NAMALWA (cell line): Measurements from ENCODE around the gene SPTBN2.
"Not testable (repeated sequence)": the region's sequence is repeated elsewhere in the genome, so short reads cannot be mapped to it uniquely, and the experiment has no call there.

ENCODE experiments used
- DNase-seq: peaks from one replicate; pipeline ENCODE4 v3.0.0-alpha.2; 2015; ENCODE audit warnings: low spot score

The SPTBN2 gene

DNA sequence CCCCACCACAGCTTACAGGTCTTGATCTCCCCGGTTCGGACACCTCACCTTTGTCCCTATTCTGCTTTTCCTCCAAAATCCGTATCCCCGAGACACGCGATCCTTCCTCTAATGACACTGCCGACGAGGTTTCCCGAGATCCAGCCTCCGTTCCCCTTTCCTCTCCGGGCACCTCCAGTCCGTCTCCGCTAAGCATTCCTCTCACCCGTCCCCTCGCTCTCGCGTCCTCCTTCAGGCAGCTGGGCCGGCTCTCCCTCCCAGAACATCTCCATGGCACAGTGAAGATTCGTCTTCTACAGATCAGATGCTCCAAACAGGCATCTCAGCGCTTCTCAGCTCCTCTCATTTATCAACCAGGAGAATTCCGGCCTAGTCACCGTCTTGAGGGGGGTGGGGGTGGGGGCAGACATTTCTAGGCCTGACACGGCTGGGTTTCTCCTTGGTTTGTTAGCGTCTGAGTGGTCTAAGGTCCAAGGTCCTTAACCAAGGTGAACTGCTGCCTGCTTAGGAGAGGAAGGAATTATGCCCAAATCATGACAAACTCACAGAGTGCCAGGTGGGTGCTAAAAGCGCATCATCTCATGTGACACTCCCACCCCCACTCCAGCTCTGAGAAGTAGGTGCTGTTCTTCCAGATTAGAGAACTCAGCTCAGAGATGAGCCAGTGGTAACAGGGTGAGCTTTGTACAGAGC is at the start of gene SPTBN2:
SPTBN2 (minus strand) TSS at position 524 of the 693 bp plus-strand sequence. CDS start 7,976 bp downstream, outside the sequence.
- DNase-seq = peak; percentile 36

DNA sequence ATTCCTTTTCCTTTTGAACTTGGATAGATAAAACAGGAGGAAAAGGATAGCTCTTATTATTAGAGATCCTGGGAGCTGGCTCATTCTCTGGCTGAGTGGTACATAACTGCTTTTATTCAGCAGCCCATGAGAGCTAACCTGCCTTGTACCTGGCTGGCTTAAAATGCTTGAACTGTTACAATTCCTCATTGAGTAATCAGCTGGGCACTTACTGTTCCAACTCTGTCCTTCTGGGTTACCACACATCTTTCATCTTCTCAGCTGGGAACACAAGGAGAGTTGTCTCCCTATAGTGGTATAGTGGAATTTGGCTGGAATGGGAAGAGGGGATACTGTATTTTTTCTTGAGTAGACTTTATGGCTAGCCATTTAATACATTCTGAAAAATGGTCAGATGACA is 39.8 kb upstream of the SPTBN2 start:
- DNase-seq = no peak

DNA sequence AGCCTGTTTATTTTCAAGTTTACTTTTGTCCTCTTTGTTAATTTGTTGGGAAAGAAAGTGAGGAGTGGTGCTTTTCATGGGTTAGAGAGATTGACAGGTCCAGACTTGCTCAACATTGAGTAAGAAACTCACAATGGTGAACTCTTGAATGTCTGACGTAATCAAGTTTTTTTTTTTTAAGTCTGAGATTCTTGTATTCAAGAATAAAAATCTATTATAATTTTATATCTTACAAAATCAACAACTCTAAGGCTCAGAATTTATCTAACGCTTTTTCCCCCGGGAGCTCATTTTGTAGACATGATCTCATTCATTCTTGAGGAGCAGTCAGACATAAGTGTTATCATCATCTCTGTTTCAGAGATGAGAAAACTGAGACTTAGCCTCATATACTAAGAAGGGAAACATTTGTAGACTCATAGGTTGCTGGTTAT is 39.1 kb upstream of the SPTBN2 start:
- DNase-seq = no peak

DNA sequence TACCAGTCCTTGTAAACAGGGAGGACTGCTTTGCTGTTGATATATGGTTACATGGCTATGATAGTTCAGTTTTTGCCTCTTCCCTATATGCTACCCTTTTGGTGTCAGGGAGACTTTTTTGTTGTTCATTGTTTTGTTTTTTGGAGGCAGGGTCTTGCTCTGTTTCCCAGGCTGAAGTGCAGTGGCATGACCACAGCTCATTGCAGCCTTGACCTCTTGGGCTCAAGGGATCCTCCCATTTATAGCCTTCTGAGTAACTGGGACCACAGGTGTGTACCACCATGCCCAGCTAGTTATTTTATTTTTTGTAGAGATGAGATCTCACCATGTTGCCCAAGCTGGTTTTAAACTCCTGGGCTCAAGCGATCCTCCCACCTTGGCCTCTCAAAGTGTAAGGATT is 38.6 kb upstream of the SPTBN2 start:
- no peak for DNase-seq

DNA sequence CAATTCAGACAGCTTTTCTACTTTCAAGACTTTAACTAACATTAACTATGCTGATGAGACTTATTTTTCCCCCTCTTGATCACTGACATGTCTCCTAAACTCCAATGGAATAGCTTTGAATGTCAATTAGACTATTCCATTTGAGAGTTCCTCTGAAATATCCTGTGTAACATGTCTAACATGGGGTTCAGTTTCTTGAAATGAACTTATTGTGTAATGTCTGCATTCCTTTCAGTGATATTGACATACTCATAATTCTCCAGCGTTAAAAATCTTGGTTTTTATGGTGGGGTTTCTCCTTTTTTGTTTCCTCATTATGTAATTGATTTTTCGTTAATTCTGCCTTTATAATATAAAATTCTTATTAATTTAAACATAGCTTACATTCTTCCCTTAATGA is 37.7 kb upstream of the SPTBN2 start:
- no peak for DNase-seq

DNA sequence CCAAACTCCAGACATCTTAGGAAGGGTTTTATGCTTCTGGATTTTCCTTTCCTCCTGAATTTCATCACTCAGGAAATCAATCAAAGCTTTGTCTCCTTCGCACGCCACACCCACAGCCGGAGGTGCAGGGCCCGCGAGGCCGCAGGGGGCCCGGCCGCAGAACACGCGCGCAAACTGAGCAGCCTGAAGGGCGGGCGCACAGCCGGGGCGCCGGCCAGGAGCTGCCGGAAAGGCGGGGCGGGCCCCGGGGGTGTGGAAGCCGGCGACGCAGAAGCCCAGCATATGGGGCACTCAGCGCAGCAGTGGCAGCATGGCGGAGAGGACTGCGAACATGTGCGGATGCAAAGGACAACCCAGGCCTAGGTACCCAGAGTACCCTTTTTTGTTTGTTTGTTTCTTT is 33.1 kb upstream of the SPTBN2 start:
- no peak for DNase-seq

DNA sequence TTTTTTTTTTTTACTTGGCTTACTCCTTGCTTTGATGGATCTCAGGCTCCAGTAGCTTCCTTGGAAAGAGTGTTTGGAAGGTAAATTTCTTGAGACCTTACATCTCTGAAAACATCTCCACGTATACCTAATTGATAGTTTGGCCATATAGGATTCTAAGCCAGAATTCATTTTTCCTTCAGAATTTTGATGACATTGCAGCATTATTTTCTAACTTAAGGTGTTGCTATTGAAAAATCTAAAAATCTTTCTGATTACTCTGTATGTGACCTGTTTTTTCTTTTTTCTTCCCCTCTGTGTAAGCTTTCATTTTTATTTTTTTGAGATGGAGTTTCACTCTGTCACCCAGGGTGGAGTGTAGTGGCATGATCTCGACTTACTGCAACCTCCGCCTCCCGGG is 23.1 kb upstream of the SPTBN2 start:
- DNase-seq = no peak

DNA sequence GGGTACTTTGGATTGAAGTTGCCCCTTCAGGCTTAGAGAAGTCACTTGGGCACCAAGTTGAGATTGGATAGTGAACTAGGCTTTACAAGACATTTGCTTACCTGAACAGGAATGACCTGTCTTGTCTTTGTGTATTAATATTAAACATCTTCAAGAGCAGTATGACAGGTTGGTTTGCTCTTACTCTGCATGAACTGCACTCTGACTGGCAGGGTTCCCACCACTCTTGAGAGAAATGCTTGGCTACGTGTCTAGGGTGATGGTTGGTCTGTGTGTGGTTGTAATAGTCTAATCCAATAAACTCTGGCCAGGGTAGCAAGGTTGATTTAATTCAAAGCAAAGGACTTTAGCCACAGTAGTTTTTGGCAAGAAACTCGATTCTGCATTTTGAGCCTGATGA is 20.1 kb upstream of the SPTBN2 start:
- no peak for DNase-seq

DNA sequence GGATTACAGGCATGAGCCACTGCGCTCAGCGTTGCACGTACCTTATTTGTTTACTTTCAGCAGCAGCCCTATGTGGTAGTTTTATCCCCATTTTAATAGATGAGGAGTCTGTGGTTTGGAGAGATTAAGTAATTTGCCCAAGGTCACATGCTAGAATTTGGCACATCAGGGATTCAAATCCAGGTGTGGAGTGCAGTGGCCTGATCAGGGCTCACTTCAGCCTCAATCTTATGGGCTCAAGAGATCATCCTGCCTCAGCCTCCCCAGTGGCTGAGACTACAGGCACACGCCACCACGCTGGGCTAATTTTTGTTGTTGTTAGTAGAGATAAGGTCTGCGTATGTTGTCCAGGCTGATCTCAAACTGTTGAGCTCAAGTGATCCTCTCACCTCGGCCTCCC is 18.5 kb upstream of the SPTBN2 start:
- DNase-seq = no peak

DNA sequence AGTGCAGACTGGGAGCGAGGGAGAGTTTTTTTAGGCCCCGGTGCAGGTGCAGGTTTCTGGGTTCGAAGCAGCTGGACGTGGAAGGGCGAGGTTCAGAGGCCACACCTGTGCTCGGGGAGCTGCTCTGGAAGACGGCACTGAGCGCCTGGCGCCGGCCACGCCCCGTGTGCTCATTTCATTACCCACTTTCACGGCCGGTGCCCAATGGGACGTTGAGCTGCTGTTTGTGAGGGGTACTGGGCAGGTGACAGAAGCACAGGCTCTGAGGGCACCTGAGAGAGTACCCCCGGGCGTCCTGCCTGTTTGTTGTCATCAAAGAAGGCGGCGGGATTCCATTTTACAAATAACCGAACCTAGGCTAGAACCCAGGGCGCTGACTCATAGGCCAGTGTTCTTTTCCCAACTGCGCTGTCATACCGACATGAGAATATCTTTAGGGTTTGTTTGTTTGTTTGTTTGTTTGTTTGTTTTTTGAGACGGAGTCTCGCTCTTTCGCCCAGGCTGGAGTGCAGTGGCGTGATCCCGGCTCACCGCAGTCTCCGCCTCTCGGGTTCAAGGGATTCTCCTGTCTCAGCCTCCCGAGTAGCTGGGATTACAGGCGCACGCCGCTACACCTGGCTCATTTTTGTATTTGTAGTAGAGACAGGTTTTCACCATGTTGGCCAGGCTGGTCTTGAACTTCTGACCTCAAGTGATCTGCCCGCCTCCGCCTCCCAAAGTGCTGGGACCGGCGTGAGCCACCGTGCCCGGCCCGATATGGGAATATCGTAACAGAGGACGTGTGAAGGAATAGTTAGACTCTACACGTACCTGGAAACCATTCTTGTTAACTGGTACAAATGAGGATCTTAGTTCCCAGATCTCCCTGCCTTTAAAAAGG is 16.6 kb upstream of the SPTBN2 start:
- peak; percentile 72 for DNase-seq

DNA sequence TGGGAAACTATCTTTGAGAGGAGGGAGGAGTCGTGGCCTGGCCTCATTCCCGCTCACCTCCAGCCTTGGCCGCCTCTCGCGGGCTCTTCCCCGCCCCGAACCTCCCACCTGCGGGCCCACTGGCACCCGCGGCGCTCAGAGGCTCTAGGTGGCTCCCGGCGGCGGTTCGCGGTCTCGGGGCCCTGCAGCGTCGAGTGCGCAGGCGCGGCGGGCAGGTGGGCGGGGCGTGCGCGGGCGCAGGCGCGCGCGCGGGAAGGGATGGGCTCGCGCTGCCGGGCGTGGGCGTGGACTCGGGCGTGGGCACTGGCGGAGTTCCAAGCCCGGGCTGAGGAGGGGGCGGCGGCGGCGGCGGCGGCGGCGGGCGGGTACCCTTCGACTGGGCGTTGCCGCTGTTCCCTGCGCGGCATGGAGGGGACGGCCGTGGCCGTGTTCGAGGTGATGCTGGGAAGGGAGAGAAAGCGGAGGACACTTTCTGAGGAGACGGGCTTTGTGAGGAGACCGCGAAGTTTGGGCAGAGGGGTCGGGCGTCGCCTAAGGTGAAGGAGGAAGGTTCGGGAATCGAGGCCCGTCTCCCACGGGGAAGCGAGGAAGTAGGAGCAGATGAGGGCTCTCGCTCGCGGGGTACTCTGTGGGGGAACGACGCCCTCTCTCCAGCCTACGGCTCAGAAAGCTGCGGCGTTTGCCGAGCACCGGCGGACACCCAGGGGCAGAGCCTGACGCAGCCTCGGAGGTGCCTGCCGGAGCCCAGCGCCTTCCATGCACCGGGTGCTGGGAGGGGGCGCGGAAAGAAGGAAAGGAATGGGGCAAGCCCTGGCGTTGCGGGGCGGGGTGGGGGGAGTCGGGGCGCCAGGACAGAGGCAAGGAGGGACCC is 15.7 kb upstream of the SPTBN2 start:
- peak; percentile 87 for DNase-seq

DNA sequence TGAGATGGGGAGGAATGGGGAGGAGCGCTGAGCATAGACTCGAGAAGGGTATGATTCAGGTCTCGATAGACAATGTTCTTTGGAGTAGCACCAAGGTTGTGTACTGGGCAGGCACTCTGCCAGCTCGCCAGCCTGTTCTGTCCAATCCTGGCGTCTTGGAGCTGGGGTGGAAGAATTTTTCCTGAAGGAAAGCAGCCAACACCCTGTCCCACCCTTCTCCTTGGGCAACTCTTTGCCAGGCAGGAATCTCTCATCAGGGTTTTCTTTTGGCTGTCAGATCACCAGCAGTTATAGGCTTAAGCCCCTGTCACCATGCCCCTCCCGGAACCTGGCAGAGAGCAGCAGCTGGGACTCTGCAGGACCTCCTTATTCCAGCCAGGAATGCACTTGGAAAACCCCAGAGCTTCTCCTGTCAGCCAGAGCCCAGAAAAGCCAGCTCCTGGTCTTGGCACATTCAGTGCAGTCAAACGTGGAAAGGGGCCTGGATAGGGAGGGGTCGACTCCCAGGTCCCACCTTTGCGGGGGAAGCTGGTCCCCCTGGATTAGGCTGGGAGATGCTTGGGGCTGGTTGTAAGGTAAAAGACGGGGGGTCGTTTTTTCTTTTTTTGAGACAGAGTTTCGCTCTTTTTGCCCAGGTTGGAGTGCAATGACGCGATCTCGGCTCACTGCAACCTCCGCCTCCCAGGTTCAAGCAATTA is 14.4 kb upstream of the SPTBN2 start:
- DNase-seq = no peak

DNA sequence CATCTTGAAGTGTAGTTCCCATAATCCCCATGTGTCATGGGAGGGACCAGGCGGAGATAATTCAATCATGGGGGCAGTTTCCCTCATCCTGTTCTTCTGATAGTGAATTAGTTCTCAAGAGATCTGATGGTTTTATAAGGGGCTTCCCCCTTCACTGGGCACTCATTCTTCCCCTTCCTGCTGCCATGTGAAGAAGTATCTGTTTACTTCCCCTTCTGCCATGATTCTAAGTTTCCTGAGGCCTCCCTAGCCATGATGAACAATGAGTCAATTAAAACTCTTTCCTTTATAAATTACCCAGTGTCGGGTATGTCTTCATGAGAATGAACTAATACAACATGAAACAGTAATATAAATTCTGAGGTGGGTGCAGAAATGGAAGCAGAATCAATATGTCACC is 12.1 kb upstream of the SPTBN2 start:
- no peak for DNase-seq

DNA sequence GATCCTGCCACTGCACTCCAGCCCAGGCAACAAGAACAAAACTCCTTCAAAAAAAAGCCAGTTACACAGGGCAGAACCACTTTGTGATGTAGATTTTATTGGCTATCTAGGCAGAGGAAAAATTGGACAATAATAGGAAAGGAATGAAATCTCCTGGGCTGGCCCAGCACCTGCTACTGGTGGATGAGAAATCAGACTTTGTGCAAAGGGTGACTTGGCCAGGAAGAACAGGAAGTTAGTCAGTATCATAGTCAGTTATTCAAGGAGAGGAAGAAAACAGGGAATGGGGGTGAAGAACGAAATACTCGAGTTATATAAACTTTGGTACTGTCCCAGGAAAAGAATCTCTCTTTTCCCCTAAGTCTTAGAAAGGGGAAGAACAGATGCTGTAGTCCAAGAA is 11.0 kb upstream of the SPTBN2 start:
- no peak for DNase-seq

DNA sequence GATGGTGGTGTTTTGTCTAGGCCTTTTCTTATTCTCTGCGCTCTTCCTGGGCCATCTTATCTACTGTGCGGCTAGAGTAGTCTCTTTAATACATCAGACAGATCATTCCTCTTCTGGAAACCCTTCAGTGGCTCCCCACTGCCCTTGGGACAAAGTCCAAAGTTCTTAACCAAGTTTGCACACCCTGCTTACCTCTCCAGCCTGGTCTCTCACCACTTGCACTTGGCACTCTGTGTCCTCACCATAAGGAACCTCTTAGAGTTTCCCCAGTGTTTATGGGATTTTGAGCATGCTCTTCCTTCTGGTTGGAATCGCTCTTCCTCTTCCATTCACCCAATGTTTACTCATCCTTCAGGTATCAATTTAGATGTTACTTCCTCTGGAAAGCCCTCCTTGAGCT is 5.2 kb upstream of the SPTBN2 start:
- DNase-seq = no peak

DNA sequence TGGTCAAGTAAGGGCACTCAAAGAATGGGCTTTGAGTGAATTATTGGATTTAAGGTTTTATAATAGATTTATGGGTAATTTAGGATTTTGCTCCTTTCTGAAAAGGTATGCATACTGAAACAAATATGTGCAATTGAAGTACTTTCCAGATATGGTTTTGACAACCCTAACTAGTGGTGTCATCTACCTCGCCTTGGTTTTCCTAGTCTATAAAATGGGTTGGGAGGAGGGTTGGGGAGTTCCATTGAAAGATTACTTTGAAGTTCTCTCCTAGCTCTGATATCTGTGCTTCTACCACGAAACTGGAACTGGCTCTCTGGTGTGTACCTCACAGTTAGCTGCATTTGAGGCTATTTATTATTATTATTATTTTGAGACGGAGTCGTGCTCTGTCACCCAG is 431 bp upstream of the SPTBN2 start:
- no peak for DNase-seq

DNA sequence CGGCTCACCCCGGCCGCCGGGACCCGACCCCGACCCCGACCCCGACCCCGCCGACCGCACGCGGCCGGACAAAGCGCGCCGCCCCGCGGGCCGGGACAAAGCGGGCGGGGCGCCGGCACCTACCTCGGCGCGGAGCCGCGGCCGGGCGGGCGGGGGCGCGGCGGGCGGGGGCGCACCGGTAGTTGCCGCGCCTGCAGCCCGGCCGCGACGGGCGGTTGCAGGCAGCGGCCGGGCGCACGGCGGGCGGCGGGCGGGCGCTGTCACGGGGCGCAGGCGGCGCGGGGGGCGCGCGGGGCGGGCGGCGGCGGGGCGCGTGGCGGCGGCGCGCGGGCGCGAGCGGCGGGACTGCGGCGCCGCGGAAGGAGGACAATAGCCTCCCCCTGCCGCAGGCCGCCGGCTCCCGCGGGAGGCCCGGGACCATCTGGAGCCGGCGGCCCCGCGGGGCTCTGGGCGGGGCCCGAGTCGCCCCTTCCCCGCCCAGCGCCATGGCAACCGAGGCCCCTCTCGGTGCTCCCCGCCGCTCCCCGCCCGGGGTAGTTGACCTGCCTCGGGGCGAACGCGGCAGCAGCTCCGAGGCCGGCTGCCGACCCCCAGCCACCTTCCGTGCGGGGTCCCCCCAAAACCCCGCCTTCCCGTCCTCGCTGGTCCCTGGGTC is 851 bp downstream of the SPTBN2 start:
- peak; percentile 19 for DNase-seq

DNA sequence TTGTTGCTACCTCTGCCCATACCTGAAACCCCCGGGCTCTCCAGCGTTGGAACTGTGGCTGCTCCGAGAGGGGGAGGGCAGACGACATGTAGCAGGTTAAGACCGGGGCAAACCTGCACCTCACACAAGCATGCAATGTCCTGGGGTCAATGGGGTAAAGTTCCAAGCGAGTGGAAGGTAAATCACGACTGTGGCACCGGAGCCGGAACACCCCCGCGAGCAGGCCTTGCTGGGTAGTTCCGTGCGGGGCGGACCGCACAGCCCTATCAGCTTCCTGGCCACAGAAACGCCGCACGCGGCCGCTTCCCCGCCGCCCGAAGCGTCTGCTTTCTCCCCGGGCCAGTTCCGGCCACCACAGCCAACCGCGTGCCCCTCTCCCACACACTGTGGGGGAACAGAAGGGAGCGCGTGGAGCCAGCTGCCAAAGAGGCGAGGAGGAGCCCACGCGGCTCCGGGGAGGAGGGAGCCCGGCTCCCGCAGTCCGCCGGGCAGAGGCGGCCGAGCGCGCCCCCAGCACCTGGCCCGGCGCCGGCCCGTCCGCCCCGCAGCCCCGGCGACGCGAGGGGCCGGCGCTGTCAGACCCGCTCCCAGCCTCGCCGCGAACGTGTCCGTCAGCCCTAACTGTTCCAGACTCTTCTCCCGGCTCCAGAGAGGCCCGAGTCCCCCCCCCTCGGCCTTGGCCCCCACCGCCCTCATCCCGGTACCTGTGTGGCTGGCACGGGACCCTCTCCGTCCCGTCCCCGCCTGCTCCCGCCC is 1.6 kb downstream of the SPTBN2 start:
- peak; percentile 55 for DNase-seq

DNA sequence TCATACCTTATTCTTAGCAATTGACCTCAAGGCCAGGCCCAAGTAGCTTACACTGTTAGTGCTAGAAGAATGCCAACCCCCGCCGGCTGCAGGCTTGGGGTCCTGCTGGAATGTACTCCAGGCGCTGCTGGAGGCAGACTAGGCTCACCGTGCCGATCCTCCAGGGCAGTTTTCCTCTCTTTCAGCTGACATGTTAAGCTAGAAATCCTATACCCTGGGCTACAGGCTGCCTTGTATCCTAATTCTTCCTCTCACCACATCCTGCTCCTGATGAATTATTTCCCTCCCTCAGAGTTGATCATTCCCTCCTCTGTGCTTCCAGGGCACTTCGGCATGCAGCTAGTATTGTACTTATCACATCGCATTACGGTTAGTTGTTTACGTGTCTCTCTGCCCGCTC is 3.4 kb downstream of the SPTBN2 start:
- DNase-seq = no peak

DNA sequence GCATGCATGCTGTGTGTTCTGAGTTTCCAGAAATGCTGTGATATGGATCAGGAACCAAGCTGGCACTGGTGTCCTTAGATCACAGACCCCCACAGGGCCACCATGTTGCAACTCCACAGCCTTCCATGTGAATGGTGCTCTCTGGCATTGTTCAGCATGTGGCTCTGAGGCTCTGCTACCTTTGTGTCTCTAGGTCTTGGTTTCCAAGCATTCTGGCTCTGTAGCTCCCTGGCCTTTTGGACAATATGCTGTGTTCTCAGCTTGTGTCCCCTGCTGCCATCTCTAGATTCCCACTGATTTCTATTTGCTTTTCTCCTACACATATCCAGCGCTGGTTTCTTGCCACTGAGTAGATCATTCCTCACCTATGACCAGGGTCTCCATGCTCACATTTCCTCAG is 3.9 kb downstream of the SPTBN2 start:
- no peak for DNase-seq

DNA sequence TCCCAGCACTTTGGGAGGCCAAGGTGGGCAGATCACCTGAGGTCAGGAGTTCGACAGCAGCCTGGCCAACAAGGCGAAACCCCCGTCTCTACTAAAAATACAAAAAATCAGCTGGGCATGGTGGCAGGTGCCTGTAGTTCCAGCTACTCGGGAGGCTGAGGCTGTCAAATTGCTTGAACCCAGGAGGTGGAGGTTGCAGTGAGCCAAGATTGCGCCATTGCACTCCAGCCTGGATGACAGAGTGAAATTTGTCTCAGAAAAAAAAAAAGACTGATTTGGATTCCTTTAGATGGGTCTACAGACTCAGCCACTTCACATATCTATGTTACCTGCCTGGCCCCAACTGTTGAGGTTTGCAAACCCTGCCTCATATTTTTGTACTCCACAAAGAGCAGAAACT is 4.8 kb downstream of the SPTBN2 start:
- DNase-seq = not testable (repeated sequence)
